ENCODE results near the gene CALM1.

GRCh38 chr14:90406384-90406798 lies 9.6 kb downstream of the CALM1 start:
- TF ChIP-seq POLR2A (IDR thresholded peaks at IDR 0.05) (no peak), CTCF (IDR thresholded peaks at IDR 0.05) (no peak)
